K562 (cell line): ENCODE data around the gene IBA57. TPM values are rescaled to one million over a fixed set of nuclear protein-coding genes. Genes with fewer than 3 reads are reported as not detected.

Experiments used
- ATAC-seq: fragments of 200-7000 bp; cut with Tn5 transposase; 3 replicates; pipeline ENCODE4 v1.9.1; 2020; ENCODE audit warnings: moderate library complexity
- BruUV-seq: library from RNA; stranded (reverse); fragments of 400-500 nt; replicated peaks from 2 replicates; lab custom pipeline; 2021; lab: Mats Ljungman, UMichigan
- CTCF ChIA-PET: fragments of 300-600 bp; formaldehyde crosslinking; extraction: SDS; loops from one replicate; lab custom pipeline; 2021; ENCODE audit warnings: low intra/inter-chr PET ratio; lab: Yijun Ruan, JAX
- POLR2A ChIA-PET: fragments of 300-600, 350-650 bp; sonication (Branson Sonifier 250); formaldehyde crosslinking; extraction: SDS; loops from one replicate; lab custom pipeline; 2021; ENCODE audit warnings: antibody characterized with exemption, inconsistent platforms; lab: Yijun Ruan, JAX
- DNase-seq, 4 experiments: peaks; one replicate each; pipeline versions ENCODE4 v3.0.0 to v3.0.0-alpha.2; 2011 to 2018; ENCODE audit warnings: low spot score in 3 of 4, mixed read lengths in 3 of 4; ENCODE audit errors: extremely low read depth in 1 of 4
- FAIRE-seq: peaks from 2 replicates; lab custom pipeline; 2011; peaks lifted over from hg19 to GRCh38; lab: Jason Lieb, UNC
- H2AFZ ChIP-seq: 2 replicates; pipeline ENCODE4 v1.6.0; 2011; ENCODE audit warnings: low read depth, low read length, control low read depth, inconsistent platforms
- H3K27ac ChIP-seq: fragments of 200-600 bp; 3 replicates; pipeline ENCODE4 v1.8.0; 2011; ENCODE audit warnings: low read depth, mild to moderate bottlenecking, control low read depth, inconsistent platforms, low read length, moderate library complexity, mixed read lengths; ENCODE audit errors: extremely low read depth
- H3K27me3 ChIP-seq, 2 experiments: fragments of 300-600 bp in 1 of 2; 2 replicates in 1 of 2; 3 replicates in 1 of 2; pipeline versions ENCODE4 v1.6.0 to v1.8.0; 2011; ENCODE audit warnings: inconsistent platforms in 2 of 2, low read length in 2 of 2, mild to moderate bottlenecking in 1 of 2, mixed read lengths in 1 of 2, moderate library complexity in 1 of 2; ENCODE audit not compliant: control insufficient read depth in 2 of 2, insufficient read depth in 2 of 2
- H3K36me3 ChIP-seq: fragments of 300-600 bp; 3 replicates; pipeline ENCODE4 v1.8.0; 2011; ENCODE audit warnings: mild to moderate bottlenecking, low read length, inconsistent platforms; ENCODE audit not compliant: control insufficient read depth, insufficient read depth
- H3K4me1 ChIP-seq, 2 experiments: fragments of 200-600 bp in 1 of 2; replicated peaks in 1 of 2; 2 replicates in 1 of 2; 3 replicates in 1 of 2; pipeline versions ENCODE4 v1.5.1 to v1.8.0; 2011; ENCODE audit warnings: inconsistent platforms in 2 of 2, low read length in 2 of 2, mild to moderate bottlenecking in 1 of 2, mixed read lengths in 1 of 2, moderate library complexity in 1 of 2; ENCODE audit not compliant: control insufficient read depth in 2 of 2, insufficient read depth in 2 of 2
- H3K4me2 ChIP-seq: 2 replicates; pipeline ENCODE4 v1.6.1; 2011; ENCODE audit warnings: low read length, control low read depth, inconsistent platforms, mixed read lengths; ENCODE audit not compliant: insufficient read depth
- H3K4me3 ChIP-seq: fragments of 200-600 bp; sonication (generic), shearing (Covaris generic); 2 replicates; pipeline ENCODE4 v1.5.1; 2016; ENCODE audit warnings: control low read depth, inconsistent platforms
- H3K79me2 ChIP-seq: fragments of 200-600 bp; 3 replicates; pipeline ENCODE4 v1.8.0; 2011; ENCODE audit warnings: low read length, inconsistent platforms; ENCODE audit not compliant: control insufficient read depth, insufficient read depth
- H3K9ac ChIP-seq, 2 experiments: 2 replicates each; pipeline versions ENCODE4 v1.6.0 to v1.6.1; 2011; ENCODE audit warnings: low read depth in 2 of 2, low read length in 2 of 2, control low read depth in 1 of 2, inconsistent platforms in 1 of 2, mild to moderate bottlenecking in 1 of 2, mixed read lengths in 1 of 2; ENCODE audit not compliant: insufficient read depth in 1 of 2
- H3K9me1 ChIP-seq: one replicate; pipeline ENCODE4 v1.6.0; 2011; ENCODE audit warnings: inconsistent platforms, mild to moderate bottlenecking, low read length, moderate library complexity; ENCODE audit not compliant: control insufficient read depth, insufficient read depth
- H3K9me3 ChIP-seq: replicated peaks from 2 replicates; pipeline ENCODE4 v1.5.1; 2011; ENCODE audit warnings: low read depth, low read length, inconsistent platforms; ENCODE audit not compliant: control insufficient read depth, insufficient read depth
- H4K20me1 ChIP-seq: replicated peaks from 2 replicates; pipeline ENCODE4 v1.6.1; 2011; ENCODE audit warnings: low read length, inconsistent platforms, mixed read lengths; ENCODE audit not compliant: control insufficient read depth, insufficient read depth
- CTCFL ChIP-seq: IDR thresholded peaks from 2 replicates; pipeline ENCODE4 v1.6.1; 2011; ENCODE audit warnings: borderline replicate concordance, low read depth, mild to moderate bottlenecking, moderate library complexity, low read length; ENCODE audit not compliant: insufficient read depth, poor library complexity, severe bottlenecking
- E2F6 ChIP-seq, 2 experiments: IDR thresholded peaks; 2 replicates each; pipeline ENCODE4 v1.6.1; 2011; ENCODE audit warnings: borderline replicate concordance in 1 of 2, control low read depth in 1 of 2, low read depth in 1 of 2, low read length in 1 of 2, mild to moderate bottlenecking in 1 of 2, mixed read lengths in 1 of 2, moderate library complexity in 1 of 2; ENCODE audit not compliant: insufficient read depth in 1 of 2, insufficient read length in 1 of 2, poor library complexity in 1 of 2, severe bottlenecking in 1 of 2; ENCODE audit errors: extremely low read depth in 1 of 2
- ELF2 ChIP-seq: fragments of 250-450 bp; sonication (Bioruptor Pico); IDR thresholded peaks from 2 replicates; pipeline ENCODE4 v1.5.0; 2021; ENCODE audit warnings: mild to moderate bottlenecking
- HDAC6 ChIP-seq: IDR thresholded peaks from 2 replicates; pipeline ENCODE4 v1.6.1; 2012; ENCODE audit warnings: low read depth, mild to moderate bottlenecking, control low read depth, inconsistent platforms, low read length, moderate library complexity
- KDM2B ChIP-seq: fragments of 250-450 bp; sonication (Bioruptor Pico); IDR thresholded peaks from 2 replicates; pipeline ENCODE4 v1.8.0; 2021; ENCODE audit warnings: mild to moderate bottlenecking, moderate library complexity
- KDM5B ChIP-seq: fragments of 200-600 bp; sonication (generic); IDR thresholded peaks from 2 replicates; pipeline ENCODE4 v1.6.1; 2012; ENCODE audit warnings: low read depth, mild to moderate bottlenecking, moderate library complexity, low read length, control low read depth, inconsistent platforms; ENCODE audit not compliant: insufficient replicate concordance
- ZBTB33 ChIP-seq: sonication (generic); formaldehyde crosslinking; IDR thresholded peaks from 2 replicates; pipeline ENCODE4 v1.8.1; 2023; ENCODE audit warnings: mild to moderate bottlenecking, missing genetic modification reagents
- ZBTB7A ChIP-seq: IDR thresholded peaks from 2 replicates; pipeline ENCODE4 v1.6.1; 2011; ENCODE audit warnings: low read depth, mild to moderate bottlenecking, low read length, moderate library complexity, borderline replicate concordance; ENCODE audit not compliant: control insufficient read depth
- ZNF274 ChIP-seq: IDR thresholded peaks from 2 replicates; pipeline ENCODE4 v1.6.1; 2011; ENCODE audit warnings: low read depth, mild to moderate bottlenecking, low read length, moderate library complexity, borderline replicate concordance
- WGBS: fragments of 100-300 bp; shearing (Covaris generic); methylation state at CpG from one replicate; pipeline ENCODE4 v1.1.6; 2016; ENCODE audit warnings: low coverage, mixed read lengths; ENCODE audit not compliant: insufficient coverage; ENCODE audit errors: missing lambda C conversion rate; 5-methylcytosine and 5-hydroxymethylcytosine counted together
- in situ Hi-C: fragments of 300-500 bp; cut with MboI; formaldehyde crosslinking; loops from 4 replicates; pipeline ENCODE4 v1.15.0; 2018; ENCODE audit warnings: inconsistent platforms, mixed read lengths
- intact Hi-C: fragments of 100-400 bp; cut with micrococcal nuclease; formaldehyde crosslinking; loops from 2 replicates; pipeline ENCODE4 v1.14.2; 2022
- polyA plus RNA-seq, 8 experiments: library from polyadenylated mRNA; depleted of rRNA in 4 of 8; stranded (reverse) in 5 of 8; unstranded in 3 of 8; fragments of >200 nt; fragmentation: Nextera tagmentation in 2 of 8; fragmentation: Illumina TruSeq in 1 of 8; extraction: Ambion mirVana in 2 of 8; extraction: Trizol in 1 of 8; gene quantifications; 2 replicates each; pipeline versions ENCODE4 v1.2.1 to v1.2.3, GENCODE V29; 2011 to 2014; ENCODE audit warnings: inconsistent platforms in 1 of 8, missing spikeins in 1 of 8
- total RNA-seq, 7 experiments: library from RNA; depleted of rRNA in 6 of 7; stranded (reverse); fragments of >200 nt in 6 of 7; fragmentation: Illumina TruSeq in 2 of 7; extraction: Trizol in 2 of 7; gene quantifications; 2 replicates each; pipeline versions ENCODE4 v1.2.1 to v1.2.3, GENCODE V29; 2011 to 2021; ENCODE audit warnings: low replicate concordance in 1 of 7

The IBA57 gene
- total and polyA plus RNA-seq, 9 of the 15 experiments (the other 6 are each of a cell fraction or from before 2014, with no cell fraction given), result 0.77 to 15.5 (median 2.7) TPM

GRCh38 chr1:228212966-228213844, 47.6 kb downstream of the IBA57 start (continued):
- peak; percentile 90 to 91 for TF ChIP-seq E2F6 (IDR thresholded peaks at IDR 0.05; ENCODE audit: borderline replicate concordance in 1 of 2, extremely low read depth in 1 of 2, insufficient read depth in 1 of 2, insufficient read length in 1 of 2, low read depth in 1 of 2, low read length in 1 of 2, poor library complexity in 1 of 2, severe bottlenecking in 1 of 2)
- no peak for TF ChIP-seq ZNF274

GRCh38 chr1:228213917-228214808, 48.6 kb downstream of the IBA57 start:
- H3K79me2 ChIP-seq, result no peaks in the 10 kb centered on the region
- TSS peak; percentile 69 for BruUV-seq
- WGBS, result 62% methylated on average over 38 of the region's 48 CpGs
- ChIA-PET CTCF (interaction anchor here (1.2 to 2.4 kb wide), 2 partner anchors 299 to 302 kb away, joined by 3 to 15 read pairs; no protein-coding TSS in a partner anchor), POLR2A (interaction anchor here (0.5 to 1.6 kb wide), 7 partner anchors 10 to 407 kb away, joined by 3 to 6 read pairs (median 3); no protein-coding TSS in a partner anchor)
- in situ Hi-C loops (no loop called here), intact Hi-C loops (loop anchor here (1.0 to 5.0 kb wide), 2 partner anchors 83 to 303 kb away; no protein-coding TSS in a partner anchor)
- no peaks in the 10 kb centered on the region for H3K36me3 ChIP-seq
- peak overlapping the region in 1 of 2 experiments; percentile 80; a peak in 2 of 4 replicates for H3K9ac ChIP-seq
- no peak overlapping the region for H3K27ac ChIP-seq
- H3K27me3 ChIP-seq, result no peaks in the 10 kb centered on the region; a peak in 1 of 5 replicates
- 0 out of 2 replicates have a peak, but pooled peaks cover 2% of the 10 kb centered on the region for H4K20me1 ChIP-seq
- peaks cover 0 to 58% of the 10 kb centered on the region in 2 experiments; a peak in 3 of 5 replicates for H3K4me1 ChIP-seq
- peak overlapping the region; percentile 43; the same call in 1 of the 2 replicates for H3K4me2 ChIP-seq
- no peak for FAIRE-seq
- DNase-seq, result peak in 1 of 4 experiments; percentile 40
- no peaks in the 10 kb centered on the region for H3K9me1 ChIP-seq
- peak overlapping the region; percentile 55 for H3K4me3 ChIP-seq
- H2AFZ ChIP-seq, result no peak overlapping the region
- ATAC-seq, result no peak
- H3K9me3 ChIP-seq, result peaks cover 3% of the 10 kb centered on the region; the same call in 1 of the 2 replicates
- TF ChIP-seq ELF2 (CRISPR knock-in tag) (no peak), ZBTB7A (0 out of 2 replicates have a peak, but pooled peaks have one; percentile 13), KDM2B (CRISPR knock-in tag) (no peak), ZBTB33 (peak; percentile 58; the same call in 1 of the 2 replicates), CTCFL (no peak), HDAC6 (no peak), KDM5B (peak; percentile 41)
